H1 (cell line): ENCODE measurements around the gene PXN. TPM values are rescaled to one million over a fixed set of nuclear protein-coding genes. Genes with fewer than 3 reads are reported as not detected.
A peak's percentile ranks its signal among the peaks of the same experiment; 100 is the strongest.

Experiments used
- CTCF ChIA-PET: fragments of 300-600 bp; sonication (Branson Sonifier 250); formaldehyde crosslinking; loops from one replicate; lab custom pipeline; 2021; ENCODE audit not compliant: partially characterized antibody; lab: Charles Lee
- POLR2A ChIA-PET: fragments of 300-600 bp; sonication (Branson Sonifier 250); formaldehyde crosslinking; loops from one replicate; lab custom pipeline; 2021; ENCODE audit warnings: inconsistent platforms; ENCODE audit not compliant: partially characterized antibody; lab: Charles Lee
- DNase-seq, 2 experiments: peaks; one replicate each; pipeline versions ENCODE4 v3.0.0 to v3.0.0-alpha.2; 2010 to 2022; ENCODE audit warnings: low spot score in 2 of 2, low read depth in 1 of 2, mixed read lengths in 1 of 2
- FAIRE-seq: peaks from 2 replicates; lab custom pipeline; 2011; peaks lifted over from hg19 to GRCh38; lab: Jason Lieb, UNC
- H2AFZ ChIP-seq: 2 replicates; pipeline ENCODE4 v1.8.1; 2012; ENCODE audit warnings: low read length, inconsistent platforms
- H2AK5ac ChIP-seq: 2 replicates; pipeline ENCODE4 v1.6.1; 2013; ENCODE audit warnings: low read depth, low read length
- H2BK120ac ChIP-seq: replicated peaks from 2 replicates; pipeline ENCODE3; 2013; ENCODE audit warnings: low read depth, low read length, inconsistent platforms
- H2BK12ac ChIP-seq: 2 replicates; pipeline ENCODE4 v1.6.1; 2013; ENCODE audit warnings: low read depth, low read length
- H2BK15ac ChIP-seq: 2 replicates; pipeline ENCODE4 v1.6.1; 2013; ENCODE audit warnings: low read length
- H2BK20ac ChIP-seq: 2 replicates; pipeline ENCODE4 v1.6.1; 2013; ENCODE audit warnings: low read length
- H2BK5ac ChIP-seq: 2 replicates; pipeline ENCODE4 v1.6.1; 2013; ENCODE audit warnings: low read depth, low read length
- H3K14ac ChIP-seq: 2 replicates; pipeline ENCODE4 v1.6.1; 2013; ENCODE audit warnings: inconsistent platforms; ENCODE audit not compliant: insufficient read length
- H3K18ac ChIP-seq: 2 replicates; pipeline ENCODE4 v1.6.1; 2013; ENCODE audit warnings: low read length; ENCODE audit errors: extremely low read depth
- H3K23ac ChIP-seq: 2 replicates; pipeline ENCODE4 v1.6.1; 2013; ENCODE audit warnings: inconsistent platforms; ENCODE audit not compliant: insufficient read length
- H3K23me2 ChIP-seq: 2 replicates; pipeline ENCODE4 v1.6.1; 2013; ENCODE audit warnings: low read depth, low read length
- H3K27ac ChIP-seq: 2 replicates; pipeline ENCODE4 v1.6.1; 2011; ENCODE audit warnings: low read depth, low read length, inconsistent platforms
- H3K27me3 ChIP-seq, 4 experiments: replicated peaks in 1 of 4; 1 replicate in 1 of 4; 2 replicates in 3 of 4; pipeline versions ENCODE4 v1.6.1 to v1.8.1; 2011 to 2013; ENCODE audit warnings: low read length in 3 of 4, mild to moderate bottlenecking in 3 of 4, inconsistent platforms in 2 of 4, mixed read lengths in 2 of 4, moderate library complexity in 1 of 4; ENCODE audit not compliant: control insufficient read depth in 3 of 4, insufficient read depth in 3 of 4; ENCODE audit errors: extremely low read depth in 1 of 4
- H3K36me3 ChIP-seq, 4 experiments: 2 replicates each; pipeline versions ENCODE4 v1.6.1 to v1.8.1; 2011 to 2013; ENCODE audit warnings: mild to moderate bottlenecking in 4 of 4, low read length in 3 of 4, moderate library complexity in 2 of 4, control low read depth in 1 of 4, inconsistent platforms in 1 of 4; ENCODE audit not compliant: insufficient read depth in 4 of 4, control insufficient read depth in 2 of 4
- H3K4ac ChIP-seq: replicated peaks from 2 replicates; pipeline ENCODE3; 2013; ENCODE audit warnings: low read length, low read depth, mixed read lengths, inconsistent platforms; ENCODE audit not compliant: insufficient read length
- H3K4me1 ChIP-seq, 4 experiments: replicated peaks in 1 of 4; 1 replicate in 1 of 4; 2 replicates in 3 of 4; pipeline versions ENCODE4 v1.6.1 to v1.8.1; 2011 to 2013; ENCODE audit warnings: low read length in 3 of 4, inconsistent platforms in 2 of 4, mixed read lengths in 1 of 4; ENCODE audit not compliant: insufficient read depth in 4 of 4, control insufficient read depth in 3 of 4
- H3K4me2 ChIP-seq, 2 experiments: 2 replicates each; pipeline versions ENCODE4 v1.6.1 to v1.8.1; 2011 to 2013; ENCODE audit warnings: low read depth in 2 of 2, low read length in 2 of 2, control low read depth in 1 of 2, inconsistent platforms in 1 of 2, mild to moderate bottlenecking in 1 of 2; ENCODE audit not compliant: insufficient read depth in 1 of 2
- H3K4me3 ChIP-seq, 4 experiments: fragments of 200-600, 300-600 bp in 1 of 4; sonication (generic), shearing (Covaris generic), sonication (Bioruptor Twin) in 1 of 4; 2 replicates each; pipeline versions ENCODE4 v1.5.1 to v1.8.1; 2011 to 2016; ENCODE audit warnings: low read length in 4 of 4, low read depth in 3 of 4, control low read depth in 2 of 4, inconsistent platforms in 2 of 4, mild to moderate bottlenecking in 2 of 4, mixed read lengths in 1 of 4, moderate library complexity in 1 of 4; ENCODE audit not compliant: insufficient read depth in 2 of 4; ENCODE audit errors: extremely low read depth in 1 of 4
- H3K56ac ChIP-seq: replicated peaks from 2 replicates; pipeline ENCODE3; 2013; ENCODE audit warnings: low read depth, mild to moderate bottlenecking, mixed read lengths, low read length, inconsistent platforms; ENCODE audit not compliant: insufficient read length
- H3K79me1 ChIP-seq: 2 replicates; pipeline ENCODE4 v1.6.1; 2013; ENCODE audit warnings: low read depth, low read length, control low read depth
- H3K79me2 ChIP-seq, 2 experiments: 2 replicates each; pipeline versions ENCODE4 v1.6.1 to v1.8.1; 2012 to 2013; ENCODE audit warnings: low read length in 2 of 2, mild to moderate bottlenecking in 2 of 2, inconsistent platforms in 1 of 2; ENCODE audit not compliant: insufficient read depth in 2 of 2, control insufficient read depth in 1 of 2
- H3K9ac ChIP-seq, 4 experiments: replicated peaks in 1 of 4; 1 replicate in 1 of 4; 2 replicates in 3 of 4; pipeline versions ENCODE4 v1.6.1 to v1.8.1; 2011 to 2013; ENCODE audit warnings: low read depth in 3 of 4, low read length in 3 of 4, control low read depth in 2 of 4, mild to moderate bottlenecking in 2 of 4, moderate library complexity in 2 of 4, inconsistent platforms in 1 of 4; ENCODE audit errors: extremely low read depth in 1 of 4
- H3K9me3 ChIP-seq, 2 experiments: 2 replicates each; pipeline versions ENCODE4 v1.6.1 to v1.8.1; 2012 to 2013; ENCODE audit warnings: mild to moderate bottlenecking in 2 of 2, moderate library complexity in 2 of 2, control low read depth in 1 of 2, inconsistent platforms in 1 of 2, low read depth in 1 of 2, low read length in 1 of 2, mixed read lengths in 1 of 2; ENCODE audit not compliant: insufficient read depth in 2 of 2
- H4K20me1 ChIP-seq, 2 experiments: replicated peaks in 1 of 2; 2 replicates each; pipeline versions ENCODE3 to v1.8.1; 2011 to 2013; ENCODE audit warnings: inconsistent platforms in 2 of 2, low read length in 2 of 2, mild to moderate bottlenecking in 1 of 2; ENCODE audit not compliant: insufficient read depth in 2 of 2, control insufficient read depth in 1 of 2
- H4K5ac ChIP-seq: 2 replicates; pipeline ENCODE4 v1.6.1; 2013; ENCODE audit warnings: low read length, low read depth, mixed read lengths, inconsistent platforms; ENCODE audit not compliant: insufficient read length
- H4K8ac ChIP-seq: 2 replicates; pipeline ENCODE4 v1.8.0; 2013; ENCODE audit warnings: mild to moderate bottlenecking, moderate library complexity, low read length, inconsistent platforms; ENCODE audit not compliant: insufficient read depth; ENCODE audit errors: extremely low read depth
- H4K91ac ChIP-seq: replicated peaks from 2 replicates; pipeline ENCODE3; 2013; ENCODE audit warnings: low read length, mixed read lengths, inconsistent platforms; ENCODE audit not compliant: insufficient read length
- CTBP2 ChIP-seq: IDR thresholded peaks from 2 replicates; pipeline ENCODE4 v1.7.0; 2011; ENCODE audit warnings: borderline replicate concordance, mild to moderate bottlenecking, moderate library complexity, mixed read lengths, low read length; ENCODE audit not compliant: insufficient read depth, insufficient read length
- EGR1 ChIP-seq: IDR thresholded peaks from 2 replicates; pipeline ENCODE4 v1.6.1; 2011; ENCODE audit warnings: low read depth, low read length, borderline replicate concordance
- GABPA ChIP-seq: IDR thresholded peaks from 2 replicates; pipeline ENCODE4 v1.6.1; 2011; ENCODE audit warnings: mild to moderate bottlenecking, low read length, moderate library complexity, borderline replicate concordance; ENCODE audit not compliant: insufficient read depth
- GTF2F1 ChIP-seq: IDR thresholded peaks from 2 replicates; pipeline ENCODE4 v1.6.1; 2012; ENCODE audit warnings: low read depth, low read length, improper control_type of control experiment, borderline replicate concordance
- RAD21 ChIP-seq, 2 experiments: IDR thresholded peaks in 1 of 2; conservative IDR thresholded peaks in 1 of 2; 2 replicates each; pipeline ENCODE4 v1.6.1; 2011; ENCODE audit warnings: low read depth in 2 of 2, low read length in 2 of 2, improper control_type of control experiment in 1 of 2, inconsistent platforms in 1 of 2, mild to moderate bottlenecking in 1 of 2, moderate library complexity in 1 of 2
- RFX5 ChIP-seq: IDR thresholded peaks from 2 replicates; pipeline ENCODE4 v1.6.1; 2011; ENCODE audit warnings: low read depth, low read length, improper control_type of control experiment, borderline replicate concordance
- SIX5 ChIP-seq: IDR thresholded peaks from 2 replicates; pipeline ENCODE4 v1.6.1; 2011; ENCODE audit warnings: mild to moderate bottlenecking, low read depth, low read length
- SUZ12 ChIP-seq: fragments of 200-600 bp; sonication (generic); IDR thresholded peaks from 2 replicates; pipeline ENCODE4 v1.6.1; 2012; ENCODE audit warnings: mild to moderate bottlenecking, inconsistent platforms, low read length, moderate library complexity, mixed read lengths
- TBP ChIP-seq: IDR thresholded peaks from 2 replicates; pipeline ENCODE4 v1.6.1; 2011; ENCODE audit warnings: low read depth, low read length, improper control_type of control experiment
- WGBS, 2 experiments: shearing (Covaris generic) in 1 of 2; methylation state at CpG; one replicate each; pipeline versions ENCODE4 v1.1.6 to v1.1.7; 2013 to 2015; ENCODE audit warnings: low lambda C conversion rate in 2 of 2, mixed read lengths in 2 of 2, inconsistent platforms in 1 of 2, low coverage in 1 of 2, missing lambda C conversion rate in 1 of 2; ENCODE audit not compliant: insufficient replicate concordance in 2 of 2, insufficient coverage in 1 of 2, insufficient read length in 1 of 2; ENCODE audit errors: extremely low coverage in 1 of 2, missing lambda C conversion rate in 1 of 2; 5-methylcytosine and 5-hydroxymethylcytosine counted together
- polyA plus RNA-seq, 7 experiments: library from polyadenylated mRNA; depleted of rRNA in 3 of 7; stranded (reverse) in 5 of 7; unstranded in 2 of 7; fragments of >200 nt in 5 of 7; fragments of 200-250 nt in 2 of 7; gene quantifications; 1 replicate in 5 of 7; 2 replicates in 1 of 7; 4 replicates in 1 of 7; pipeline versions ENCODE4 v1.2.1 to v1.2.3, GENCODE V29; 2011 to 2013; ENCODE audit warnings: missing spikeins in 2 of 7, mixed read lengths in 2 of 7
- total RNA-seq: library from RNA; stranded (reverse); fragmentation: NEBNext Ultra II Directional; extraction: Animal tissue kit (Norgen Biotek cat#: 25700); gene quantifications from 2 replicates; pipeline ENCODE4 v1.2.1, GENCODE V29; 2021
- TF ChIP-seq, protein P1 (sequence below): IDR thresholded peaks from 2 replicates; pipeline ENCODE4 v1.6.1; 2011; ENCODE audit warnings: low read depth, mild to moderate bottlenecking, low read length; ENCODE audit not compliant: insufficient read depth

PXN gene
- total and polyA plus RNA-seq, 2 of the 8 experiments (the other 6 are each of a cell fraction or from before 2014, with no cell fraction given): 51.0 to 105 TPM

GRCh38 chr12:120215766-120216735 is 49.5 kb downstream of the PXN start:
- no peak for FAIRE-seq
- H2BK12ac ChIP-seq: no peak overlapping the region
- H3K4me2 ChIP-seq: no peak overlapping the region
- no peak overlapping the region for H2AK5ac ChIP-seq
- no peak overlapping the region; the same call in 1 of the 2 replicates for H2BK5ac ChIP-seq
- H3K23ac ChIP-seq: no peak overlapping the region
- peak overlapping the region; percentile 59; the same call in 1 of the 2 replicates for H4K8ac ChIP-seq
- WGBS, 2 experiments: 87% methylated on average over 21 of the region's 23 CpGs; no CpG with 5 or more reads in 1 of the 2 experiments
- H2BK20ac ChIP-seq: no peak overlapping the region
- no peak overlapping the region for H4K5ac ChIP-seq
- H3K4me3 ChIP-seq: no peak overlapping the region
- H3K9ac ChIP-seq: no peak overlapping the region
- H3K79me1 ChIP-seq: no peaks in the 10 kb centered on the region
- H3K56ac ChIP-seq: no peak overlapping the region
- H2AFZ ChIP-seq: no peak overlapping the region
- POLR2A ChIA-PET: interaction anchor here (2.1 to 88.3 kb wide), 4 partner anchors 9 to 51 kb away, joined by 4 to 4270 read pairs (median 689); partner anchors contain the start of genes GCN1, PXN, RNU4-1 and RNU4-2
- CTCF ChIA-PET: interaction anchor here (0.6 to 17.8 kb wide), 6 partner anchors 9 to 352 kb away, joined by 3 to 930 read pairs (median 4); partner anchors contain the start of gene PXN
- no peak overlapping the region for H3K4ac ChIP-seq
- peaks cover 4 to 13% of the 10 kb centered on the region in 2 experiments for H4K20me1 ChIP-seq
- H2BK120ac ChIP-seq: no peak overlapping the region
- H2BK15ac ChIP-seq: no peak overlapping the region
- H3K9me3 ChIP-seq: no peaks in the 10 kb centered on the region
- peaks cover 7 to 45% (median 26%) of the 10 kb centered on the region in 4 experiments; a peak in 7 of 8 replicates for H3K36me3 ChIP-seq
- H3K18ac ChIP-seq: no peak overlapping the region
- no peaks in the 10 kb centered on the region for H3K23me2 ChIP-seq
- H3K14ac ChIP-seq: no peak overlapping the region
- H3K79me2 ChIP-seq: no peaks in the 10 kb centered on the region
- no peak for DNase-seq
- H3K27me3 ChIP-seq: no peaks in the 10 kb centered on the region
- H3K4me1 ChIP-seq: no peaks in the 10 kb centered on the region
- no peak overlapping the region for H3K27ac ChIP-seq
- H4K91ac ChIP-seq: no peak overlapping the region
- TF ChIP-seq EGR1 (no peak), RFX5 (no peak), SIX5 (no peak), GABPA (no peak), RAD21 (IDR thresholded peaks at IDR 0.05 in 1 of 2, conservative IDR thresholded peaks at IDR 0.05 in 1 of 2; ENCODE audit: low read depth in 2 of 2, low read length in 2 of 2) (no peak), SUZ12 (no peak), CTBP2 (no peak), GTF2F1 (no peak), TBP (no peak)
- TF ChIP-seq, protein P1, sequence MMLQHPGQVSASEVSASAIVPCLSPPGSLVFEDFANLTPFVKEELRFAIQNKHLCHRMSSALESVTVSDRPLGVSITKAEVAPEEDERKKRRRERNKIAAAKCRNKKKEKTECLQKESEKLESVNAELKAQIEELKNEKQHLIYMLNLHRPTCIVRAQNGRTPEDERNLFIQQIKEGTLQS: no peak
